ENCODE measurements around the gene ZBTB16.

ZBTB16 gene

GRCh38 chr11:114062272-114062671 lies 2.8 kb downstream of the ZBTB16 start:
- no peak for TF ChIP-seq CTCF (conservative IDR thresholded peaks at IDR 0.05; ENCODE audit: low read depth, low read length)
- DNase-seq (ENCODE audit: low read depth) = no peak
- H3K4me3 ChIP-seq (ENCODE audit: low read depth, low read length) = peak overlapping the region; percentile 24

- DNase-seq (ENCODE audit: low read depth) = no peak
- no peak for TF ChIP-seq CTCF (conservative IDR thresholded peaks at IDR 0.05; ENCODE audit: low read depth, low read length)
- no peak overlapping the region for H3K4me3 ChIP-seq (ENCODE audit: low read depth, low read length)
Observed at GRCh38 chr11:114063149-114063828, 3.8 kb downstream of the ZBTB16 start.

- no peak overlapping the region for H3K4me3 ChIP-seq (ENCODE audit: low read depth, low read length)
- no peak for TF ChIP-seq CTCF (conservative IDR thresholded peaks at IDR 0.05; ENCODE audit: low read depth, low read length)
- DNase-seq (ENCODE audit: low read depth) = no peak
Observed at GRCh38 chr11:114063829-114064201, 4.3 kb downstream of the ZBTB16 start.

- DNase-seq (ENCODE audit: low read depth) = no peak
- no peak overlapping the region for H3K4me3 ChIP-seq (ENCODE audit: low read depth, low read length)
- TF ChIP-seq CTCF (conservative IDR thresholded peaks at IDR 0.05; ENCODE audit: low read depth, low read length) = no peak
Observed at GRCh38 chr11:114064216-114064615, 4.7 kb downstream of the ZBTB16 start.

- DNase-seq (ENCODE audit: low read depth) = no peak
- H3K4me3 ChIP-seq (ENCODE audit: low read depth, low read length) = no peak overlapping the region
Observed at GRCh38 chr11:114065094-114065493, 5.6 kb downstream of the ZBTB16 start.

GRCh38 chr11:114066046-114066648 lies 6.6 kb downstream of the ZBTB16 start:
- no peak for DNase-seq (ENCODE audit: low read depth)
- no peak for TF ChIP-seq CTCF (conservative IDR thresholded peaks at IDR 0.05; ENCODE audit: low read depth, low read length)
- no peak overlapping the region for H3K4me3 ChIP-seq (ENCODE audit: low read depth, low read length)

More at GRCh38 chr11:114065094-114065493, 5.6 kb downstream of the ZBTB16 start:
- no peak for TF ChIP-seq CTCF (conservative IDR thresholded peaks at IDR 0.05; ENCODE audit: low read depth, low read length)

GRCh38 chr11:114068327-114068726 lies 8.8 kb downstream of the ZBTB16 start:
- DNase-seq (ENCODE audit: low read depth) = no peak
- no peak for TF ChIP-seq CTCF (conservative IDR thresholded peaks at IDR 0.05; ENCODE audit: low read depth, low read length)
- no peak overlapping the region for H3K4me3 ChIP-seq (ENCODE audit: low read depth, low read length)
